MCF 10A (cell line): ENCODE data around the gene CCDC178. TPM values are rescaled to one million over a fixed set of nuclear protein-coding genes. Genes with fewer than 3 reads are reported as not detected.

Experiments used
- BruUV-seq: library from RNA; stranded (reverse); fragments of 400-500 nt; replicated peaks from 2 replicates; lab custom pipeline; 2021; lab: Mats Ljungman, UMichigan
- CTCF ChIA-PET: fragments of 300-600 bp; sonication (Branson Sonifier 250); formaldehyde crosslinking; extraction: SDS; loops from one replicate; lab custom pipeline; 2021; ENCODE audit warnings: antibody characterized with exemption, inconsistent platforms; lab: Yijun Ruan, JAX
- POLR2A ChIA-PET: fragments of 300-600, 350-650 bp; sonication (Branson Sonifier 250); formaldehyde crosslinking; extraction: SDS; loops from one replicate; lab custom pipeline; 2020; ENCODE audit warnings: antibody characterized with exemption, inconsistent platforms; lab: Yijun Ruan, JAX
- DNase-seq: peaks from one replicate; pipeline ENCODE4 v3.0.0-alpha.2; 2018; ENCODE audit not compliant: unreplicated experiment
- H3K27ac Mint-ChIP-seq: one replicate; pipeline ENCODE4 v1.8.0; 2022; ENCODE audit warnings: mild to moderate bottlenecking, low read depth, mixed read lengths; ENCODE audit not compliant: unreplicated experiment
- H3K27me3 Mint-ChIP-seq: one replicate; pipeline ENCODE4 v1.8.0; 2022; ENCODE audit warnings: mixed read lengths; ENCODE audit not compliant: insufficient read depth, unreplicated experiment
- H3K36me3 Mint-ChIP-seq: one replicate; pipeline ENCODE4 v1.8.0; 2022; ENCODE audit warnings: mild to moderate bottlenecking, moderate library complexity, mixed read lengths; ENCODE audit not compliant: insufficient read depth, unreplicated experiment
- H3K4me1 Mint-ChIP-seq: one replicate; pipeline ENCODE4 v1.8.0; 2022; ENCODE audit warnings: mixed read lengths; ENCODE audit not compliant: insufficient read depth, unreplicated experiment
- H3K4me3 Mint-ChIP-seq: one replicate; pipeline ENCODE4 v1.8.0; 2022; ENCODE audit warnings: mild to moderate bottlenecking, moderate library complexity, mixed read lengths; ENCODE audit not compliant: unreplicated experiment
- H3K9me3 Mint-ChIP-seq: one replicate; pipeline ENCODE4 v1.8.0; 2022; ENCODE audit warnings: mixed read lengths; ENCODE audit not compliant: unreplicated experiment
- intact Hi-C: fragments of 100-400 bp; cut with micrococcal nuclease; formaldehyde crosslinking; loops from 2 replicates; pipeline ENCODE4 v1.14.1; 2022
- total RNA-seq: library from RNA; stranded (reverse); gene quantifications from 2 replicates; pipeline ENCODE4 v1.2.3, GENCODE V29; 2022
- TF ChIP-seq, protein P1 (sequence below): fragments of 200-600 bp; IDR thresholded peaks from one replicate; pipeline ENCODE4 v1.8.0; 2022; ENCODE audit warnings: antibody characterized with exemption, mild to moderate bottlenecking; ENCODE audit not compliant: unreplicated experiment

Gene CCDC178
- total RNA-seq, 1 experiment from 2014 or later: 0.19 TPM

DNA sequence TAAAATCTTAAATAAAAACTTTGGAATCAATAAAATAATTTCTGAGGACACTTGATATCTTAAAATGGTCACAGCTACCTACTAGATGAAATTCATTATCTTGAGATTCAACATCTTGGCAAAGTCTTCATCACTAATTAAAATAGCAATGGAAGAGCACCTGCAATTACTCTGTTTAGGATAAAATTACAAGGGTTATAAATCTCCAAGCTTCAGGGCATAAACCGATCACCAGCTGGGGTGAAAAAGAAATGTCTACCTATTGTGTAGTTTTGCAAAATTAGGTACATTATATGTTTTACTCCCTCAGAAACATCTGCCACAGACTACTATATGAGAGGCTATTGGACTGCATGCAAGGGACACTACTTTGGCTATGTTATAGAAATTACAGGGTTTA, 327.1 kb downstream of the CCDC178 start:
- DNase-seq: no peak
- TF ChIP-seq, protein P1, sequence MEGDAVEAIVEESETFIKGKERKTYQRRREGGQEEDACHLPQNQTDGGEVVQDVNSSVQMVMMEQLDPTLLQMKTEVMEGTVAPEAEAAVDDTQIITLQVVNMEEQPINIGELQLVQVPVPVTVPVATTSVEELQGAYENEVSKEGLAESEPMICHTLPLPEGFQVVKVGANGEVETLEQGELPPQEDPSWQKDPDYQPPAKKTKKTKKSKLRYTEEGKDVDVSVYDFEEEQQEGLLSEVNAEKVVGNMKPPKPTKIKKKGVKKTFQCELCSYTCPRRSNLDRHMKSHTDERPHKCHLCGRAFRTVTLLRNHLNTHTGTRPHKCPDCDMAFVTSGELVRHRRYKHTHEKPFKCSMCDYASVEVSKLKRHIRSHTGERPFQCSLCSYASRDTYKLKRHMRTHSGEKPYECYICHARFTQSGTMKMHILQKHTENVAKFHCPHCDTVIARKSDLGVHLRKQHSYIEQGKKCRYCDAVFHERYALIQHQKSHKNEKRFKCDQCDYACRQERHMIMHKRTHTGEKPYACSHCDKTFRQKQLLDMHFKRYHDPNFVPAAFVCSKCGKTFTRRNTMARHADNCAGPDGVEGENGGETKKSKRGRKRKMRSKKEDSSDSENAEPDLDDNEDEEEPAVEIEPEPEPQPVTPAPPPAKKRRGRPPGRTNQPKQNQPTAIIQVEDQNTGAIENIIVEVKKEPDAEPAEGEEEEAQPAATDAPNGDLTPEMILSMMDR: no peak
- Mint-ChIP-seq H3K4me1 (no peaks in the 10 kb centered on the region), H3K4me3 (no peak overlapping the region), H3K36me3 (no peaks in the 10 kb centered on the region), H3K27me3 (peaks cover 61% of the 10 kb centered on the region), H3K9me3 (peaks cover 7% of the 10 kb centered on the region), H3K27ac (no peak overlapping the region)
- POLR2A ChIA-PET: no interaction called here
- no TSS peak for BruUV-seq
- intact Hi-C loops: no loop called here
- CTCF ChIA-PET: interaction anchor here (1.1 kb wide), 1 partner anchor 21 kb away, joined by 3 read pairs; no protein-coding TSS in a partner anchor

DNA sequence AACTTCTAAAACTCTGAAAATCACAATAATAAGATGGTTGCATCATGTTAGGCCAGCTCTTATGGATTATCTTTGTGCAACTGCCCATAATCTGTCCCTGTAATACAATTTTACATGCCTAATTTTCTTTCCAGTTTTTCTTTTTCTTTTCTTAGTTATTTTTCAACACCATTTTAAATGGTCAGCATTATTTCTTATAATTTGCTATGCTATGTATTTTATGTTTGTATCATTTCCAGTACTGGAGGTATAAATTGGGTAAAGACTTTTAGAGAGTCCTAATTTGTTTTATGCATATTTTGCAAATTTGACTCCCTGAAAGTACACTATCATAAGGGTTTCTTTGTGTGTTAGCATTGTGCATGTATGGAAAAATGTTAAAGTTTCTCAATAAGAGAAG, 333.0 kb downstream of the CCDC178 start:
- ChIA-PET CTCF (no interaction called here), POLR2A (no interaction called here)
- TF ChIP-seq, protein P1: no peak
- Mint-ChIP-seq H3K9me3 (no peaks in the 10 kb centered on the region), H3K36me3 (no peaks in the 10 kb centered on the region), H3K4me1 (no peaks in the 10 kb centered on the region), H3K27me3 (peaks cover 94% of the 10 kb centered on the region), H3K27ac (no peak overlapping the region), H3K4me3 (no peak overlapping the region)
- BruUV-seq: no TSS peak
- intact Hi-C loops: no loop called here
- no peak for DNase-seq

DNA sequence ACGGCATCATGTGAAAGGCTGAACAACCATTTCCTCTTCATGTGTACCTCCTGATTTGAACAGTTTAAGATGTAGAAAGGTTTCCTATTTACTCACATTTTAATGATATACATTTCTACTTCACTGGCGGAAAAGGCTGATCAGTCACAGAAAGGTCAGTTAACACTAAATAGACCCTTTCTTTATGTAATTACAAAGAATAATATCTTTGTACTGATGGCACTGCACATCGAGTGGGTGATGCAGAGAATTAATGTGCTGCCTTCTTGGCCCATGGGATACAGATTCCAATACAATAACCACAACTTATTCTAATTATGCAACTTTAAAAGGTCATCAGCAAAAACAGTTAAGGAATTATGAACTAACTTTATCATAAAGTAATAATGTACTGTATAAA, 339.2 kb downstream of the CCDC178 start:
- CTCF ChIA-PET: no interaction called here
- Mint-ChIP-seq H3K27ac (no peak overlapping the region), H3K36me3 (no peaks in the 10 kb centered on the region), H3K4me3 (no peak overlapping the region), H3K4me1 (no peaks in the 10 kb centered on the region), H3K9me3 (no peaks in the 10 kb centered on the region), H3K27me3 (peaks cover 60% of the 10 kb centered on the region)
- TF ChIP-seq, protein P1: no peak
- DNase-seq: no peak
- BruUV-seq: no TSS peak
- POLR2A ChIA-PET: no interaction called here
- intact Hi-C loops: no loop called here

DNA sequence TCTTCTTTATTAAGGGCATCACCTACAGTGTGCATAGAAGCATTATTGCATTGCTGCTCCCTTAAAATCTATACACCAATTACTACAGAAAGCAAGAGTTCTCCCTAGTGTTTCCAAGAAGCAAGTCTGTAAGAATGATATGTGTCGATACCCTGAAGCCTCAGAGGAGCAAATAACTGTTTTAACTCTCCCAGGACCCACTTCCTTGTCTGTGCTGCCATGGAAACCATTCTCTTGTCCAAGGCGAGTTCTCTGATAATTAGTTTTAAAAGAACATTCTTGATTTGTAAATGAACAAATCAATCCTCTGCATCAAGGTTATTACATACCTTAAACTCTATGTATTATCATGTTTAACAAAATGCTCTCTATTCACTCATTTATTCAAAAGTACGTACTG, 340.9 kb downstream of the CCDC178 start:
- H3K36me3 Mint-ChIP-seq: no peaks in the 10 kb centered on the region
- no peaks in the 10 kb centered on the region for H3K9me3 Mint-ChIP-seq
- H3K27ac Mint-ChIP-seq: no peak overlapping the region
- BruUV-seq: no TSS peak
- peaks cover 49% of the 10 kb centered on the region for H3K27me3 Mint-ChIP-seq
- intact Hi-C loops: no loop called here
- H3K4me3 Mint-ChIP-seq: no peak overlapping the region
- POLR2A ChIA-PET: no interaction called here
- TF ChIP-seq, protein P1: no peak
- H3K4me1 Mint-ChIP-seq: no peaks in the 10 kb centered on the region
- no peak for DNase-seq
- CTCF ChIA-PET: no interaction called here
